ENCODE measurements around the gene SERPINB7. TPM values are rescaled to one million over a fixed set of nuclear protein-coding genes. Genes with fewer than 3 reads are reported as not detected.

SERPINB7 gene
- total and polyA plus RNA-seq, 2 experiments from 2014 or later, result not detected

DNA sequence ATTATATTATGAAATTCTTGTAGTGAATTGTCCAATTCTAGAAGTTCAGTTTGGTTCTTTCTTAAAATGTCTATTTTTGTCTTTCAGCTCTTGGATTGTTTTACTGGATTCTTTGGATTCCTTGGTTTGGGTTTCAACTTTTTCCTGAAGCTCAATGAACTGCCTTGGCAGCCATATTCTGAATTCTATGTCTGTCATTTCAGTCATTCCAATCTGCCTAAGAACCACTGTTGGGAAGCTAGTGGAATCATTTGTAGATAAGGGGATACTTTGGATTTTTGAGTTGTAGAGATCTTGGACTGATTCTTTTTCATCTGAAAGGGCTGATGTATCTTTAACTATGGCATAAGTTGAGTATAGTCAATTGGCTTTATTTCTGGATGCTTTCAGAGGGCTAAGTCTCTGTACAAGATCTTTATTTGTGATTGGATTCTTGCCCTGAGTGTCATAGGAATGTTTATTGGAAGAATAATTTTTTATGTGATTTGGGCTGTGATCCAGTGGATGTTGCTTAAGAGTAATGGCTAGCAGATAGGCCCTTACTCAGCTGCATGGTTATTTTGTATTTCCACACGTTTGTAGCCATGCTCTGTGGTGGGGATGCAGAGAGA is 42.3 kb downstream of the SERPINB7 start:
- ATAC-seq (no peak), DNase-seq (ENCODE audit: low spot score) (no peak)
- Histone ChIP-seq H3K4me1 (ENCODE audit: insufficient read depth) (no peaks in the 10 kb centered on the region), H3F3A (replicated peaks; ENCODE audit: low read depth) (no peaks in the 10 kb centered on the region), H3K27ac (ENCODE audit: low read depth) (no peak overlapping the region), H3K4me3 (no peak overlapping the region), H3K4me2 (no peak overlapping the region), H3K9me2 (ENCODE audit: insufficient read depth) (peaks cover 2% of the 10 kb centered on the region; the same call in 1 of the 2 replicates), H3K27me3 (ENCODE audit: insufficient read depth) (no peaks in the 10 kb centered on the region), H4K20me1 (replicated peaks; ENCODE audit: insufficient read depth) (no peaks in the 10 kb centered on the region), H2AFZ (no peak overlapping the region), H3K36me3 (ENCODE audit: insufficient read depth) (peaks cover 4% of the 10 kb centered on the region; the same call in 1 of the 2 replicates), H3K79me2 (replicated peaks; ENCODE audit: insufficient read depth) (no peaks in the 10 kb centered on the region)
- no peaks in the 10 kb centered on the region for H3K4me1 Mint-ChIP-seq
- H3K36me3 Mint-ChIP-seq (ENCODE audit: low read depth), result no peaks in the 10 kb centered on the region
- no peak for TF ChIP-seq EZH2phosphoT487 (IDR thresholded peaks at IDR 0.05; ENCODE audit: unreplicated experiment)
- TF ChIP-seq CREB1 (CRISPR knock-in tag; IDR thresholded peaks at IDR 0.05; ENCODE audit: low read depth), result no peak
- TF ChIP-seq ZNF331 (CRISPR knock-in tag; IDR thresholded peaks at IDR 0.05; ENCODE audit: low read depth), result no peak
- TF ChIP-seq ZNF114 (CRISPR knock-in tag; IDR thresholded peaks at IDR 0.05), result no peak
- TF ChIP-seq EZH2 (IDR thresholded peaks at IDR 0.05; ENCODE audit: low read depth, unreplicated experiment), result no peak
- no peak for TF ChIP-seq POLR2AphosphoS5 (IDR thresholded peaks at IDR 0.05; ENCODE audit: low read depth)
- TF ChIP-seq, protein P1, sequence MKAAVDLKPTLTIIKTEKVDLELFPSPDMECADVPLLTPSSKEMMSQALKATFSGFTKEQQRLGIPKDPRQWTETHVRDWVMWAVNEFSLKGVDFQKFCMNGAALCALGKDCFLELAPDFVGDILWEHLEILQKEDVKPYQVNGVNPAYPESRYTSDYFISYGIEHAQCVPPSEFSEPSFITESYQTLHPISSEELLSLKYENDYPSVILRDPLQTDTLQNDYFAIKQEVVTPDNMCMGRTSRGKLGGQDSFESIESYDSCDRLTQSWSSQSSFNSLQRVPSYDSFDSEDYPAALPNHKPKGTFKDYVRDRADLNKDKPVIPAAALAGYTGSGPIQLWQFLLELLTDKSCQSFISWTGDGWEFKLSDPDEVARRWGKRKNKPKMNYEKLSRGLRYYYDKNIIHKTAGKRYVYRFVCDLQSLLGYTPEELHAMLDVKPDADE (IDR thresholded peaks at IDR 0.05), result no peak
- TF ChIP-seq, protein P2, sequence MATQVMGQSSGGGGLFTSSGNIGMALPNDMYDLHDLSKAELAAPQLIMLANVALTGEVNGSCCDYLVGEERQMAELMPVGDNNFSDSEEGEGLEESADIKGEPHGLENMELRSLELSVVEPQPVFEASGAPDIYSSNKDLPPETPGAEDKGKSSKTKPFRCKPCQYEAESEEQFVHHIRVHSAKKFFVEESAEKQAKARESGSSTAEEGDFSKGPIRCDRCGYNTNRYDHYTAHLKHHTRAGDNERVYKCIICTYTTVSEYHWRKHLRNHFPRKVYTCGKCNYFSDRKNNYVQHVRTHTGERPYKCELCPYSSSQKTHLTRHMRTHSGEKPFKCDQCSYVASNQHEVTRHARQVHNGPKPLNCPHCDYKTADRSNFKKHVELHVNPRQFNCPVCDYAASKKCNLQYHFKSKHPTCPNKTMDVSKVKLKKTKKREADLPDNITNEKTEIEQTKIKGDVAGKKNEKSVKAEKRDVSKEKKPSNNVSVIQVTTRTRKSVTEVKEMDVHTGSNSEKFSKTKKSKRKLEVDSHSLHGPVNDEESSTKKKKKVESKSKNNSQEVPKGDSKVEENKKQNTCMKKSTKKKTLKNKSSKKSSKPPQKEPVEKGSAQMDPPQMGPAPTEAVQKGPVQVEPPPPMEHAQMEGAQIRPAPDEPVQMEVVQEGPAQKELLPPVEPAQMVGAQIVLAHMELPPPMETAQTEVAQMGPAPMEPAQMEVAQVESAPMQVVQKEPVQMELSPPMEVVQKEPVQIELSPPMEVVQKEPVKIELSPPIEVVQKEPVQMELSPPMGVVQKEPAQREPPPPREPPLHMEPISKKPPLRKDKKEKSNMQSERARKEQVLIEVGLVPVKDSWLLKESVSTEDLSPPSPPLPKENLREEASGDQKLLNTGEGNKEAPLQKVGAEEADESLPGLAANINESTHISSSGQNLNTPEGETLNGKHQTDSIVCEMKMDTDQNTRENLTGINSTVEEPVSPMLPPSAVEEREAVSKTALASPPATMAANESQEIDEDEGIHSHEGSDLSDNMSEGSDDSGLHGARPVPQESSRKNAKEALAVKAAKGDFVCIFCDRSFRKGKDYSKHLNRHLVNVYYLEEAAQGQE (IDR thresholded peaks at IDR 0.05; ENCODE audit: unreplicated experiment), result no peak
- TF ChIP-seq, protein P3, sequence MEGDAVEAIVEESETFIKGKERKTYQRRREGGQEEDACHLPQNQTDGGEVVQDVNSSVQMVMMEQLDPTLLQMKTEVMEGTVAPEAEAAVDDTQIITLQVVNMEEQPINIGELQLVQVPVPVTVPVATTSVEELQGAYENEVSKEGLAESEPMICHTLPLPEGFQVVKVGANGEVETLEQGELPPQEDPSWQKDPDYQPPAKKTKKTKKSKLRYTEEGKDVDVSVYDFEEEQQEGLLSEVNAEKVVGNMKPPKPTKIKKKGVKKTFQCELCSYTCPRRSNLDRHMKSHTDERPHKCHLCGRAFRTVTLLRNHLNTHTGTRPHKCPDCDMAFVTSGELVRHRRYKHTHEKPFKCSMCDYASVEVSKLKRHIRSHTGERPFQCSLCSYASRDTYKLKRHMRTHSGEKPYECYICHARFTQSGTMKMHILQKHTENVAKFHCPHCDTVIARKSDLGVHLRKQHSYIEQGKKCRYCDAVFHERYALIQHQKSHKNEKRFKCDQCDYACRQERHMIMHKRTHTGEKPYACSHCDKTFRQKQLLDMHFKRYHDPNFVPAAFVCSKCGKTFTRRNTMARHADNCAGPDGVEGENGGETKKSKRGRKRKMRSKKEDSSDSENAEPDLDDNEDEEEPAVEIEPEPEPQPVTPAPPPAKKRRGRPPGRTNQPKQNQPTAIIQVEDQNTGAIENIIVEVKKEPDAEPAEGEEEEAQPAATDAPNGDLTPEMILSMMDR (conservative IDR thresholded peaks at IDR 0.05; ENCODE audit: low read depth in 2 of 2), result no peak
- no peak for TF ChIP-seq JUNB (IDR thresholded peaks at IDR 0.05; ENCODE audit: unreplicated experiment)
- TF ChIP-seq, protein P4, sequence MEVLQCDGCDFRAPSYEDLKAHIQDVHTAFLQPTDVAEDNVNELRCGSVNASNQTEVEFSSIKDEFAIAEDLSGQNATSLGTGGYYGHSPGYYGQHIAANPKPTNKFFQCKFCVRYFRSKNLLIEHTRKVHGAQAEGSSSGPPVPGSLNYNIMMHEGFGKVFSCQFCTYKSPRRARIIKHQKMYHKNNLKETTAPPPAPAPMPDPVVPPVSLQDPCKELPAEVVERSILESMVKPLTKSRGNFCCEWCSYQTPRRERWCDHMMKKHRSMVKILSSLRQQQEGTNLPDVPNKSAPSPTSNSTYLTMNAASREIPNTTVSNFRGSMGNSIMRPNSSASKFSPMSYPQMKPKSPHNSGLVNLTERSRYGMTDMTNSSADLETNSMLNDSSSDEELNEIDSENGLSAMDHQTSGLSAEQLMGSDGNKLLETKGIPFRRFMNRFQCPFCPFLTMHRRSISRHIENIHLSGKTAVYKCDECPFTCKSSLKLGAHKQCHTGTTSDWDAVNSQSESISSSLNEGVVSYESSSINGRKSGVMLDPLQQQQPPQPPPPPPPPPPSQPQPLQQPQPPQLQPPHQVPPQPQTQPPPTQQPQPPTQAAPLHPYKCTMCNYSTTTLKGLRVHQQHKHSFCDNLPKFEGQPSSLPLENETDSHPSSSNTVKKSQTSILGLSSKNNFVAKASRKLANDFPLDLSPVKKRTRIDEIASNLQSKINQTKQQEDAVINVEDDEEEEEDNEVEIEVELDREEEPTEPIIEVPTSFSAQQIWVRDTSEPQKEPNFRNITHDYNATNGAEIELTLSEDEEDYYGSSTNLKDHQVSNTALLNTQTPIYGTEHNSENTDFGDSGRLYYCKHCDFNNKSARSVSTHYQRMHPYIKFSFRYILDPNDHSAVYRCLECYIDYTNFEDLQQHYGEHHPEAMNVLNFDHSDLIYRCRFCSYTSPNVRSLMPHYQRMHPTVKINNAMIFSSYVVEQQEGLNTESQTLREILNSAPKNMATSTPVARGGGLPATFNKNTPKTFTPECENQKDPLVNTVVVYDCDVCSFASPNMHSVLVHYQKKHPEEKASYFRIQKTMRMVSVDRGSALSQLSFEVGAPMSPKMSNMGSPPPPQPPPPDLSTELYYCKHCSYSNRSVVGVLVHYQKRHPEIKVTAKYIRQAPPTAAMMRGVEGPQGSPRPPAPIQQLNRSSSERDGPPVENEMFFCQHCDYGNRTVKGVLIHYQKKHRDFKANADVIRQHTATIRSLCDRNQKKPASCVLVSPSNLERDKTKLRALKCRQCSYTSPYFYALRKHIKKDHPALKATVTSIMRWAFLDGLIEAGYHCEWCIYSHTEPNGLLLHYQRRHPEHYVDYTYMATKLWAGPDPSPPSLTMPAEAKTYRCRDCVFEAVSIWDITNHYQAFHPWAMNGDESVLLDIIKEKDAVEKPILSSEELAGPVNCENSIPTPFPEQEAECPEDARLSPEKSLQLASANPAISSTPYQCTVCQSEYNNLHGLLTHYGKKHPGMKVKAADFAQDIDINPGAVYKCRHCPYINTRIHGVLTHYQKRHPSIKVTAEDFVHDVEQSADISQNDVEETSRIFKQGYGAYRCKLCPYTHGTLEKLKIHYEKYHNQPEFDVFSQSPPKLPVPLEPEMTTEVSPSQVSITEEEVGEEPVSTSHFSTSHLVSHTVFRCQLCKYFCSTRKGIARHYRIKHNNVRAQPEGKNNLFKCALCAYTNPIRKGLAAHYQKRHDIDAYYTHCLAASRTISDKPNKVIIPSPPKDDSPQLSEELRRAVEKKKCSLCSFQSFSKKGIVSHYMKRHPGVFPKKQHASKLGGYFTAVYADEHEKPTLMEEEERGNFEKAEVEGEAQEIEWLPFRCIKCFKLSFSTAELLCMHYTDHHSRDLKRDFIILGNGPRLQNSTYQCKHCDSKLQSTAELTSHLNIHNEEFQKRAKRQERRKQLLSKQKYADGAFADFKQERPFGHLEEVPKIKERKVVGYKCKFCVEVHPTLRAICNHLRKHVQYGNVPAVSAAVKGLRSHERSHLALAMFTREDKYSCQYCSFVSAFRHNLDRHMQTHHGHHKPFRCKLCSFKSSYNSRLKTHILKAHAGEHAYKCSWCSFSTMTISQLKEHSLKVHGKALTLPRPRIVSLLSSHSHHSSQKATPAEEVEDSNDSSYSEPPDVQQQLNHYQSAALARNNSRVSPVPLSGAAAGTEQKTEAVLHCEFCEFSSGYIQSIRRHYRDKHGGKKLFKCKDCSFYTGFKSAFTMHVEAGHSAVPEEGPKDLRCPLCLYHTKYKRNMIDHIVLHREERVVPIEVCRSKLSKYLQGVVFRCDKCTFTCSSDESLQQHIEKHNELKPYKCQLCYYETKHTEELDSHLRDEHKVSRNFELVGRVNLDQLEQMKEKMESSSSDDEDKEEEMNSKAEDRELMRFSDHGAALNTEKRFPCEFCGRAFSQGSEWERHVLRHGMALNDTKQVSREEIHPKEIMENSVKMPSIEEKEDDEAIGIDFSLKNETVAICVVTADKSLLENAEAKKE (CRISPR knock-in tag; IDR thresholded peaks at IDR 0.05), result no peak
- no peaks in the 10 kb centered on the region for H3K27me3 Mint-ChIP-seq (ENCODE audit: insufficient read depth, low read depth, poor library complexity)
- H3K27ac Mint-ChIP-seq, result no peak overlapping the region
- H3K9me3 Mint-ChIP-seq, result no peaks in the 10 kb centered on the region
- H3K4me3 Mint-ChIP-seq, result no peak overlapping the region
